ENCODE data around the gene APOLD1.
"Not testable (repeated sequence)": the region's sequence is repeated elsewhere in the genome, so short reads cannot be mapped to it uniquely, and the experiment has no call there.

The APOLD1 gene

DNA sequence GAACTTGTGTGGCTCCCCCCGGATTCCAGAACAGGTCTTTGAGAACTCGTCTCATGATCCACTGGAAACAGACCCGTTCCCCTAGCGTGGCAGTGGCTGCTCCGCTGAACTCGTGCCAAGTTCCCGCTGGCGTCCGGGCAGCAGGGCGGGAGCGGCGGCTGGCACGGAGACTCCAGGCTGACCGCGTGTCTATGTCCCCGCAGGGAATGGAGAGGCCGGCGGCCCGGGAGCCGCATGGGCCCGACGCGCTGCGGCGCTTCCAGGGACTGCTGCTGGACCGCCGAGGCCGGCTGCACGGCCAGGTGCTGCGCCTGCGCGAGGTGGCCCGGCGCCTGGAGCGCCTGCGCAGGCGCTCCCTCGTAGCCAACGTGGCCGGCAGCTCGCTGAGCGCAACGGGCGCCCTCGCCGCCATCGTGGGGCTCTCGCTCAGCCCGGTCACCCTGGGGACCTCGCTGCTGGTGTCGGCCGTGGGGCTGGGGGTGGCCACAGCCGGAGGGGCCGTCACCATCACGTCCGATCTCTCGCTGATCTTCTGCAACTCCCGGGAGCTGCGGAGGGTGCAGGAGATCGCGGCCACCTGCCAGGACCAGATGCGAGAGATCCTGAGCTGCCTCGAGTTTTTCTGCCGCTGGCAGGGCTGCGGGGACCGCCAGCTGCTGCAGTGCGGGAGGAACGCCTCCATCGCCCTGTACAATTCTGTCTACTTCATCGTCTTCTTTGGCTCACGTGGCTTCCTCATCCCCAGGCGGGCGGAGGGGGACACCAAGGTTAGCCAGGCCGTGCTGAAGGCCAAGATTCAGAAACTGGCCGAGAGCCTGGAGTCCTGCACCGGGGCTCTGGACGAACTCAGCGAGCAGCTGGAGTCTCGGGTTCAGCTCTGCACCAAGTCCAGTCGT, 1.5 kb downstream of the APOLD1 start:
- DNase-seq = no peak

DNA sequence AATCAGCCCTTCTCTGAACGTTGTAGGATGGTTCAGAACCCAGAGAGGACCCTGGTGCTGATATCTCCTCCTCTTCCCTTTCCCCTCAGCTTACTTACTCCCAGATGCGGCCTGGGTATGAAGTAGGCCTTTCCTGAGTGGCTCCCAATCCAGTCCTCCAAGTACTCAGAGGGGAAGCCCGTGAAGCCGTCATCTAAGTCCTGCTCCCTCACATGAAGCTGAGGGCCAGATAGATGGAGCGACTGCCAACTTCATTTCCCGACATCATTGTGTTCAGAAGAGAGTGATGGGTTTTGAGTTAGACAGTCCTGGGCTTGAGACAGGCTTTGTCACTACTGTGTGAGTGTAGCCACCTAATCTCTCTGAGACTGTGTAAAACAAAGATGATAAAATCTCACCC, 2.7 kb downstream of the APOLD1 start:
- DNase-seq = no peak

DNA sequence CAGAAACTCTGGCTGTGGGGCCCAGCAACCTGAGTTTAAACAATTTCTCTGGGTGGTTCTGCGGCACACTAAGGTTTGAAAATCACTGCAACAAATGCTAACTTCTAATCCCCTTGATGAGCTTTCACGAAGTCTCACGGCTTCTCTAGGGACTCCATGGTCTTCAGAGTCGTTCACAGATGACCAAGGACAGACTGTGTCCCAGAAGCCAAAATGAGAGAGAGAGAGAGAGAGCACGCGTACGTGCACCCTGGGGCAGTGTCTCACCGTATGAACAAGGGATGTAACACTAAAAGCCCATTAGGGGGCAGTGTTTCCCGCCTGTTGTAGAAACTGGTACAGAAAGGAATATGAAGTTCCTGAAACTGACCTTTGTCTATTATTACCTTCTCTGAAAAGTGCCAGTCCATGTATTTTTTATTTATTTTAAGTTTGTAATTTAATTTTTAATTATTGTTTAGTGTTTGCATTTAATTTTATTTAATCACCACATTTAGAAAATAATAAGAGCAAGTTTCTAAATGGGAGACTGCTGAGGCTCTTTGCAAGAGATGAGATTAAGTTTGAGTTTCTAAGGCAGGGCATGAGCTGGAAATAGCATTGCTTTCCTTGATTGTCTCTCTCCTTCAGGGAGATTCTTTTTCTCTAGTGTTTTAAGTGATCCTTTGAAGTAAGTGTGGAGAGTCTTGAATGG, 3.4 kb downstream of the APOLD1 start:
- DNase-seq = peak; percentile 8

DNA sequence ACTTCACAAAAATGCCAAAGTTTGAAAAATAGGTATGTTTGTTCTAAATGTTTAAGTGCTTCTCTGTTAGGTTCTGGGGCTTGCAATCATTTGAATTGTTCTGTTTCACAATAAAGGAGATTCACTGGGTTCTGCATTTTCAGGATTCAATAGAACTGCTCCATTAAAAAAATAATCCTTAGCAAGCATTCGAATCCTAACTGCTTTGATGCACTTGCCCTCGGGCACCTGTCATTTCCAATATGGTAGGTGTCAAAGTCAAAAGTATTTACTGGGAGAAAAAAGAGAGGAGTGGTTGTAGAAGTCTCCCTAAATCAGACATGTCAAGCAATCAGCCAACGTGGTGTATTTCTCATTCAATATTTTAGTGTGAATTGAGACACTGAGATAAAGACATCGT, 5.5 kb downstream of the APOLD1 start:
- DNase-seq = no peak

DNA sequence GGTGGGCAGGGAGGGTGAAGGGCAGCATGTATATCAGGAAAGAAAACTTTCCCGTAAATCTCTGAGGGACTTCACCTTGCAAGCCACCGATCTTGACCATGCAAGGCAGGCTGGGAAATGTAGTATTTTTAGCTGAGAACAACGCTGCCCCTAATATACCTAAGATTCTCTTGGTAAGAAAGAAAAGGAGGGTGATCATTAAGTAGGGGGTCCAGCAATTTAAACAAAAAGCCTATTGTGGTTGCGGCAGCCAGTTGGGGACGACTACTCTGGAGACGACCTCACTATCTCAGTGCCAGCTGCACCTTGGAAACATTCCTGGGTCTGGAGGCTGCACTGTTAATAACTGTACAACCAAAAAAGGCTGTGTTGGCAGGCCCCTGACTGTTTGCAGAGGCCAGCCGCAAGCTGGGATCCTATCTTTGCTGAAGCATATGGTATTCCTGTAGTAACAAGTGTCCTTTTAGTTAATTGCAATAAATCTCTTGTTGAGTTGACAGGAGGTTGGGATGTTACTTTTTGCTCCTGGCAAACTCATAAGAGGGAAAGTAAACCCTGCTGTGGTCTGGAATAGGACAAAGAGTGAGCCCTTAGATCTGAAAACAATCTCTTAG, 6.4 kb downstream of the APOLD1 start:
- no peak for DNase-seq

DNA sequence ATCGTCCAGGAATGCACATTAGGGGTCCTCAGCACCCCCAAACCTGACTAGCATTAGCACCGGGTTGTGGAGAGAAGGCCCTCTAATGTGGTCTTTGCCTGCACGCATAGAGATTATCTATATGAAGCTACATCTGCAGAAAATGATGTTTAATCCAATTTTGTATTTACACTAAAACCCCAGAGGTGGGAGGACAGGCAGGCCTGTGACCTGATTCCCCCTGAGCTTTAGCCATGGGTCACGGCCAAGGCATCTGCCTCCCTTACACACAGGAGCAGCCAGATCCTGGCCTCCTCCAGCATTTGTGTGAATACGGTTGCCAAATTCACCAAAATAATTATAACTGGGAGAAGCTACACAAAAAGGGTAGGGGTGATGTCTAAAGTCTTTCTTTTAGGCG, 7.0 kb downstream of the APOLD1 start:
- no peak for DNase-seq

DNA sequence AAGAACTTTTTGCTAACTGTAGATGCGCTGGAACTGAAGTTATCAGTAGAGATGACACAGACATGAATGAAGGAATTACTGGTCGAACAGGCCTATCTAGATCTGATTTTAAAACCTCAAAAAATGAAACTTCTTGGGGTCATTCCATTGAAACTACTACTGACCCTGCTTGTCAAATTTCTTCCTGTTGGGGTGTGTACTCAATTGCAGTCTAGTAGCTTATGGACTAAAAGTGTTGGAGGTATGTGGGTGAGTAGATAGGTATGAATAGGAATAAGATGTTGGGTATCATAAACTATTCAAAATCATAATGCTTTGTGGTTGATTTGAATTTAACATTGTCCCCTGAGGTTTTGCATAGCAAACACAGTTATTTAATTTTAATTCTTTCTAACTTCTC, 9.2 kb downstream of the APOLD1 start:
- no peak for DNase-seq

DNA sequence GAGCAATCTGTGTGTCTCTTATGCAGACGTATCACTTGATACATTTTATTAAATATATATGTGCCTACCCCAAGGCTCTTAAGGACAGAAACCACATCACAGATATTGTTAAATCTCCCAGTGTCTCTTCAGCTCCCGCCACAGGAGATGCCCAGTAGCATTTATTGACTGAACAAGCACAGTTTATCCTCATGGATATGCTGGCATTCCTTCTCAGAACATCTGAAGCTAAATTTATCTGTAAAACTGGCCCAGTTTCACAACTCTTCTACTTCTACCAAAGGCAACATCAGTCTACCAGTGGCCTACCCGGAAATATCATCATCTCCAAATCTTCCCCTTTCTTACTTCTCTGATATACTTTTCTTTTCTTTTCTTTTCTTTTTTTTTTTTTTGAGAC, 10.7 kb downstream of the APOLD1 start:
- no peak for DNase-seq

DNA sequence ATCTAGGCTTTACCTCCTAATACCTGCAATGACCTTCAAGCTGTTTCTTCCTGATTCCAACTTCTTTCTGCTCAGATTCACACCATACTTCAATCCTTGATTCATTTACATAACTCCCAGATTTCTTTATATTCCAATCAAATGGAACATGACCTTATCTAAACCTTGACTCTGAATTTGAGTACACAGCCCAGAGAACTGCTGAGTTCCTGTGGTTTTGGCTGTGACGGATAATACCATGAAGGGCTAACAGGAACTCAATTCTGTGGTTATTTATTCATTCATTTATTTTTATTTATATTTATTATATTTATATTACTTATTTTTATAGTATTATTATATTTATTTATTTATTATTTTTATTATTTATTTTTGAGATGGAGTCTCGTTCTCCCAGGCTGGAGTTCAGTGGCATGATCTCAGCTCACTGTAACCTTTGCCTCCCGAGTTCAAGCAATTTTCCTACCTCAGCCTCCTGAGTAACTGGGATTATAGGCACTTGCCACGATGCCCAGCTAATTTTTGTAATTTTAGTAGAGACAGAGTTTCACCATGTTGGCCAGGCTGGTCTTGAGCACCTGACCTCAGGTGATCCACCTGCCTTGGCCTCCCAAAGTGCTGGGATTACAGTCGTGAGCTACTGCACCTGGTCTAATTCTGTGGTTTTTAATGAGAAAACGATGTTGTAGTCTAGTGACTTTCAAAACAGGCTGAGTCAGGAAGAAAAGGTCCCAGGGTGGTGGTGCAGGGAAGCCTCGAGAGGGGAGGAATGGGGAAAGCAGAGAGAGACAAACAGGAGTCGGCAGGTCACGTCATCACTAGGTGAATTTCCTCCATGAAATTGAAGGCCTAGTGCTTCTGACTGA, 11.7 kb downstream of the APOLD1 start:
- DNase-seq = no peak

DNA sequence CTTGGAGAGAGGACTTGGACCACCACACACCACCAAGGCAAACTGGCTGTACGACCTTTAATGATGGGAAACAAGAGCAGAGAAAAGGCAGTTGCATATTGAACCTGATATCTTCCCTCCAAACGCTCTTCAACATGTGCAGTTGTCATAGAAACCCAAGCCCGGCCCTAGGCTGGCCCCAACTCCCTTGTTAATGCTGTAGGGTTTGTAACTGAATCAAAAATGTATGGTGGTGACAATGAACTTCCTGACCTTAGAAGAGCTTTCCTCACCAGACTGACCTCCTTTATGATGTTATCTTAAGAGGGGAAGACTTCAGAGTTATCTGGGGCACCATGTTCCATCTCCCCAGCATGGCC, 12.3 kb downstream of the APOLD1 start:
- DNase-seq = no peak

DNA sequence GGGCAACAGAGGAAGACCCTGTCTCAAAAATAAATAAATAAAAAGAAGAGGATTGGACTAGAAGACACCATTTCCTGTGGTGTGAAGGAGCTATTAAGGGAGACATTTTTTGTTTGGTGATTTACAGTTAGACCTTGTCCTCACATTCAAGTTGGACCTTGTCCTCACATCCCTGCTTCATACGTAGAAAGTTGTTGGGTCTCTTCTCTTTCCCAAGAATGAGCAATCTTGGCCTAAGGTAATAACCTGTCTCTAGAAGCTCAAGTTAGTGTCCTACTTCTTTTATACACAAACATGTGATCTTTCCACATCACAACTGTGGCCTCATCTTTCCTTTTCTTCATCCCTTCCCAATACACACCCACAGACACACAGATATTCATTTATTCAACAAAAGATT, 13.0 kb downstream of the APOLD1 start:
- no peak for DNase-seq

DNA sequence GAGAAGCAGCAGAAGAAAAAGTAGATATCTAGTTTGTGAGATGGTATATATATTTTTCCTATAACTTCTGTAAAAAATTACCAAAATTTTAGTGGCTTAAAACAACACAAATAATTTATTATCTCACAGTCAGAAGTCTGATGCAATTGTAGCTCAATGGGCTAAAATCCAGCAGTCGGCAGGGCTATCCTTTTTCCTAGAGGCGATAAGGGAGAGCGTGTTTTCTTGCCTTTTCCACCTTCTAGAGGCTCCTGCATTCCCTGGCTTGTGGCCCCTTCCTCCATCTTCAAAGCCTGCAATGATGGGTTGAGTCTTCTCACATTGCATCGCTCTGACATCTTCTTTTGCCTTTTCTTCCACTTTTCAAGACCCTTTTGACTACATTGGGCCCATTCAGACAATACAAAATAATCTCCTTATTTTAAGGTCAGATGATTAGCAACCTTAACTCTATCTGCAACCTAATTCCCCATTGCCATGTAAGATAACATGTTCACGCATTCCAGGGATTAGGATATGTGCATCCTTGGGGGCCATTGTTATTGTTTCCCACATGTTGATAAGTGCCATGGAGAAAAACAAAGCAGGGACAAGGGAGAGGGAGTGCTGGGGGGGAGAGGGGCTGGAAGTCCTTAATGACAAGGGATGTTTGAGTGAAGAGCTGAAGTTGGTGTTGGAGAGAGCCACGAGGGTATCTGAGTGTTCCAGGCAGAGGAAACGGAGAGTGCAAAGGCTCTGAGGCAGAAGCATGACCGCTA, 13.9 kb downstream of the APOLD1 start:
- no peak for DNase-seq

DNA sequence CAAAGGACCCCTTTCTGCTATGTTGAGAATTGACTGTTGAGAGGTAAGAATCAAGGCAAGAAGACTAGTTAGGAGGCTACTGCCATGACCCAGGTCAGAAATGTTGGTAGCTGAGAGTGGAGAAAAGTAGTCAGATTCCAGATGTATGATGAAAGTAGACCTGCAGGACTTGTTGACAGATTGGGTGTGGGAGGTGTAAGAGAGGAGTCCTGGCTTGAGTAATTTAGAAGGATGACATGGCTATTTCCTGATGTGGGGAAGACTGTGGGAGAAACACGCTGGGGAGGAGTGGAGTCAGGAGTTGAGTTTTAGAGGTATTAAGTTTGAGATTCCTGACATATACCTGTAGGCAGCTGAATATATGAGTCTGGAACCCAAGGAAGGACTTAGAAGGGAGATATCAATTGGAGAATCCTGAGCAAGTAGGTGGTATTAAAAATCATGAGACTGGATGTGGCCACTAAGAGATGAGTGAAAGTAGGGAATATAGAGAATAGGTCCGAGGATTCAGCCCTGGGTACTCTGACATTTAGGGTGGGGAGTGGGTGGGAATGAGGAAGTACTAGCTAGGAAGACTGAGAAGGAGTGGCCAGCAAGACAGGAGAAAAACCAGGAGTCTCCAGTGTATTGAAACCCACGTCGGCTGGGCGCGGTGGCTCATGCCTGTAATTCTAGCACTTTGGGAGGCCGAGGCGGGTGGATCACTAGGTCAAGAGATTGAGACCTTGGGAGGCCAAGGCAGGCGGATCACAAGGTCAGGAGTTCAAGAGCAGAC, 15.1 kb downstream of the APOLD1 start:
- DNase-seq = no peak

DNA sequence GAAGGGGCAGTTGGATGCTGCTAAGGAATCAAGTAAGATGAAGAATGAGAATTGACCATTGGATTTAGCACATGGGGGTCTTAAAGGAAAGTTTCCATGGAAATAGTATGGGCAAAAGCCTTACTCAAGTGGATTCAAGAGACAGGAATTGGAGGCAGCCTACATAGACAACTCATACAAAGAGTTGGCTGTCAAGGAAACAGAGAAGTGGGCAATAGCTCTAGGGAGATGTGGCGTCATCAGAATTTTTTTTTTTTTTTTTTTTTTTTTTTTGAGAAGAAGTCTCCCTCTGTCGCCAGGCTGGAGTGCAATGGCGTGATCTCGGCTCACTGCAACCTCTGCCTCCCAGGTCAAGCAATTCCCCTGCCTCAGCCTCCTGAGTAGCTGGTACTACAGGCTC, 16.2 kb downstream of the APOLD1 start:
- not testable (repeated sequence) for DNase-seq

DNA sequence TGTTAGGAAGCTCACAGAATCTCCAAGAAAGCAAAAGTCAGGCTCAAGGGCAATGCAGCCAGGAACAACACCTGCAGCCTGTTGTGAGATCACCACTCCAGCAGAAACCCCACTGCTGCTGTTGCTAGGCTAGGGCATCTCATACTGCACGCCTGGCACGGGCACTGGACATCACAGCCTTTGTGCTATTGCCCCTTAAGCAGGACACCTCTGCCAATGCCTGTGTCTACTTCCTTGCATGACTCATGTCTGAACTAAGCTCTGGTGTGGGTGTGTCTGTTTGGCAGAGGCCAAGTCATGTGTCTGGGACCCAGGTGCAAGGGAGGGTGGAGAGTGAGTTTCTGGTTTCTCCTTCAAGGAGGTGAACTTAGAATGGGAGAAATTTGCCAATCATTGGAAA, 17.7 kb downstream of the APOLD1 start:
- DNase-seq = peak; percentile 13

DNA sequence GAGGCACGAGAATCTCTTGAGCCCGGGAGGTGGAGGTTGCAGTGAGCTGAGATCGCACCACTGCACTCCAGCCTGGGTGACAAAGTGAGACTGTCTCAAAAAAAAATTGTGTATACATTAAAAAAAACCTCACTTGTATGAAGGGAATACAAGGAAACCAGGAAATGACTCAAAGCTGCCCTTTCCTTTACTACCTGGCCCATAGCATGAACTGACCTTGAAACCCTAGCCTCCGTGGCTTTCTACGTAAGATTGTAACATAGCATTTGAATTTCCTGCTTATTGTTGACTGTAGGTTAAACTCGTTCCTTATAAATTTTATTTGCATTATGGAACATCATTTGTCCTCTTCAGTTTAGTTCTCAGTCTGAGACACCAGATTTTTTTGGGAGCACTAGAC, 18.6 kb downstream of the APOLD1 start:
- DNase-seq = no peak

DNA sequence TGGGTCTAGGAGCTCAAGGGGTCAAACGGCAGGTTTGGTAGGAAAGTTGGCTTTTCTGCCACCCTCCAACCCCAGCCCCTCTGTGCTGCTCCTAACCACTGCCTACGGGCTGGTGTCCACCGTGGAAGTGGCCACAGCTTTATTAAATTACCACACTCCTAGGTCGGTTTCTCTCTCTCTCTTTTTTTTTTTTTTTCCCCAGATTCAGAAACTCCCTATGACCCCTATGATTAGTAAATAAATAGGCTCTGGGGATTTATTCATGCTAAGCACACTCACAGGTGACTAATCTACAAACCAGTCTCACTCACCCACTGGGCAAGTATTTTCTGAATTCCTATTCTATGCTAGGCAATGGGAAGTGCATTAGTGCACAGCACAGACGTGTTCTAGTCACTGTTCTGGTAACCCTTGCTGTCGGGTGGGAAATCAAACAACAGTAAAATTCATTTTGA, 19.0 kb downstream of the APOLD1 start:
- DNase-seq = no peak

DNA sequence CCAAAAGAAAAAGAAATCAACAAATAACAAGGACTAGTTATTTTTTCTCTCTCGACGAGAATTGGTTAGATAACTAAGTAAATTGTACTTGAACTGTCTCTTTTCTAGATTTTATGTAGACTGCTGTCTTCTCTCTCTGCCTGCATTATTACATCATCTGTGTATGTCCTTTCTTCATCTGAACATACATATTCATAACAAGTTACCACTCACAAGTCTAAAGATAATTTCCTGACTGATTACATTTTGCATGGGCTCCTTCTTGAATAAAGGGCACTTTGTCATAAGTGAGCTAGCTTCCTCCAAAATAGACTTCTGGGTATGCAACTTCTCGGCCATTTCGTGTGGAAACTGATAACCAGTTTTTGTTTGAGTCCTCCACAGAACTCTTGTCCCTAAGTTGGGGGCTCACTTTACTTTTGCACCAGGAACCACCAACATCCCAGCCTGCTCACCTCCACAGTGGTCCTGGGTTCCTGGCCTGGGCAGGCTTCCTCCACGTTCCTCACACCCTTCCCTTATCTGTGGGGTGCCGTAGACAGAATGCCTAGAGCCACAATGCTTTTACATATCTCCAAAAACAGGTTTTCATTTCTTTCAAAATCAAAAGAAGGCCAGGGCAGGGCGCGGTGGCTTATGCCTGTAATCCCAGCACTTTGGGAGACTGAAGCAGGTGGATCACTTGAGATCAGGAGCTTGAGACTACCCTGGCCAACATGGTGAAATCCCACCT, 21.5 kb downstream of the APOLD1 start:
- DNase-seq = no peak

DNA sequence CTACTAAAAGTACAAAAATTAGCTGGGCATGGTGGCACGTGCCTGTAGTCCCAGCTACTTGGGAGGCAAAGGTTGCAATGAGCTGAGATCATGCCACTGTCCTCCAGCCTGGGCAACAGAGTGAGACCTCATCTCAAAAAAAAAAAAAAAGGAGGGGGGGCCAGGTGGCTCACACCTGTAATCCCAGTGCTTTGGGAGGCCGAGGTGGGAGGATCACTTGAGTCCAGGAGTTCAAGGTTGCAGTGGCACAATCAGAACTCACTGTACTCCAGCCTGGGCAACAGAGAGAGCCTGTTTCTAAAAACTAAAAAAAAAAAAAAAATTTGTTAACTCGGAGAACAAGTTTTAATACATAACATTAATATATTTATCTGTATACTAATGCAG, 22.1 kb downstream of the APOLD1 start:
- not testable (repeated sequence) for DNase-seq

DNA sequence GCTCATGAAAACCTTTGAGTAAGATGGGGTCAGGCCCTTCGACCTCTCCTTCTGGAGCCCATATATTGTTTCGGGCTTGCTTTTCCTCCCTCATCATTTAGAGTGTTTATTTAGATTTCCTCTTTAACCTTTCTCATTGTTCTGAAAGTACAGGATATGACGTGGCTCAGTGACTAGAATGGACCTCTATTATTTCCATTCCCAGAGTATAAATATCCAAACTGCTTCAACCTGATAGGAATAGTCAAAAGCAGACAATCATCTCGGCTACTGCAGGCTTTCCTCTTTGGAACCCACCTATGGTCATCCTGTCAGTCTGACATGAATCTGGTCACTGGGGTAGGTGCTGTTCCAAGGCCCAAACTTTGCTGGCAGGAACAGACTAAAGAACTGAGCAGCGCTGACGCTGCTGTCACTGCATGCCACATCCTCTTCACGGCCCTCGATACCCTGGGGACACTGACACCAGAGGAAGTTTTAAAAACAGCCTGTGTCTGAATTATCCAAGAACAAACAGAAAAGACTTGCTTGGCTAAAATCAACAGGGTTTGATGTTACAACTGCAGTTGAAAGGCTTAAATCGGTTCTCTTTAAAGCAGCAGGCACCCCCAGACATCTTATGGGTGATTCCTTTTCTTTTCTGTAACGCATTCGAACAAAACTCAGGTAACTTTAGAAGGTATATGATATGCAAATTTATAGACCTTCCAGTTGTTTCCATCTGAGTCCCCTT, 22.7 kb downstream of the APOLD1 start:
- DNase-seq = no peak
